PC-9 (cell line): Measurements from ENCODE around the gene PRELP. TPM values are rescaled to one million over a fixed set of nuclear protein-coding genes. Genes with fewer than 3 reads are reported as not detected.

Experiments used
- total RNA-seq: library from RNA; stranded (reverse); gene quantifications from 2 replicates; pipeline ENCODE4 v1.2.3, GENCODE V29; 2021

The PRELP gene
- total RNA-seq, 1 experiment from 2014 or later: not detected

Other genes starting within 250 kb of the PRELP start
- not detected in 2 replicates for gene CHIT1, start 246.1 kb upstream of the PRELP start, total RNA-seq
- gene BTG2, start 170.3 kb upstream of the PRELP start, total RNA-seq: 11.1 and 13.8 TPM in 2 replicates
- not detected in 2 replicates for gene FMOD, start 124.7 kb upstream of the PRELP start, total RNA-seq
- not detected in 2 replicates for gene OPTC, start 18.3 kb downstream of the PRELP start, total RNA-seq
- 31.2 and 39.7 TPM in 2 replicates for gene ATP2B4, start 151.0 kb downstream of the PRELP start, total RNA-seq